Left kidney (tissue), 2 donors: ENCODE measurements around the gene COL11A1. TPM values are rescaled to one million over a fixed set of nuclear protein-coding genes. Genes with fewer than 3 reads are reported as not detected.
"Not testable (repeated sequence)": the region's sequence is repeated elsewhere in the genome, so short reads cannot be mapped to it uniquely, and the experiment has no call there.

Source experiments
- DNase-seq: peaks from one replicate; pipeline ENCODE4 v3.0.0-alpha.2; 2013
- polyA plus RNA-seq: library from polyadenylated mRNA; unstranded; fragments of 120-200 nt; gene quantifications from one replicate; pipeline ENCODE4 v1.2.1, GENCODE V29; 2013; ENCODE audit not compliant: insufficient read length

The COL11A1 gene
- polyA plus RNA-seq, 1 donor: 6.9 TPM

DNA sequence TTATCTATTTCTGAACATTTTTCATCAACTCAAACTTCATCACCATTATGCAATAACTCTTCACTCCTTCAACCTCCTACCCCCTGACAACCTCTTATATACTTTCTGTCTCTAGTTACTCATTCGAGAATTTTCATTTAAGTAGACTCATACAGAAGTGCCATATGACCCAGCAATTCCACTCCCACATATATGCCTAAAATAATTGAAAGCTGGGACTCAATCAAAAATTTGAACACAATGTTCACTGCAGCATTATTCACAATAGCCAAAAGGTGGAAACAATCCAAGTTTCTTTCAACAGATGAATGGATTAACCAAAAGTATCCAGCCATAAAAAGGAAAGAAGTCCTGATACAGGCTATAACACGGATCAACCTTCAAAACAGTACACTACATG, 24.1 kb downstream of the COL11A1 start:
- no peak for DNase-seq

DNA sequence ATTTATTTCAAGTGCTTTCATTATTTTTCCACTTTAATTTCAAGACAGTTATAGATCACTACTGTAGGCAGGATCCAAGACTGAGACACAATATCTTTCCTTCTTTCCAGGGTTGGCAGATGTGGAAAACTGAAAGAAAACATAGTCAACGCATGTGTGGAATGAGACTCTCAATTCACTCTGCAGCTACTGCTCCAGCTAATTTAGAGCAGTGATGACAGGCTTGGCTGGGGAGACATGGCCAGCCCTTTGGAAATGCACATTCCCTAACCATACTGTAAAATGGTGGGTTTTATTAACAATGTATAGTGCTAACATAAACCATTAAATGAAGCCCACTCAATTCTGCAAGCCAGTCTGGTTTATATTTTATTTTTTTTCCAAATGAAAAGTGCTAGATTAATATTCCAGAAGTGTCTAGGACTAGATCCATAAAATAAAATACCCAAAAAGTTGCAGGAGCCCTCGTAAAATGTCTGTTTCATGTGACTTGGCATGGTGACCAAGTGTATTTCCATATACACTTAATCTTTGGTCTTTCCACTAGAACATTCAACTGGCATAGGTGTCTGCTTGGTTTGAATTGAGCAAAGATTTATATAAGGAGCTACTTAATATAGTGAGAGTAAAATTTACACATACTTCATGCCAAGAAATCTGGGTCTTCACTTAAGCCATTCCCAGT, 32.9 kb downstream of the COL11A1 start:
- DNase-seq: no peak

DNA sequence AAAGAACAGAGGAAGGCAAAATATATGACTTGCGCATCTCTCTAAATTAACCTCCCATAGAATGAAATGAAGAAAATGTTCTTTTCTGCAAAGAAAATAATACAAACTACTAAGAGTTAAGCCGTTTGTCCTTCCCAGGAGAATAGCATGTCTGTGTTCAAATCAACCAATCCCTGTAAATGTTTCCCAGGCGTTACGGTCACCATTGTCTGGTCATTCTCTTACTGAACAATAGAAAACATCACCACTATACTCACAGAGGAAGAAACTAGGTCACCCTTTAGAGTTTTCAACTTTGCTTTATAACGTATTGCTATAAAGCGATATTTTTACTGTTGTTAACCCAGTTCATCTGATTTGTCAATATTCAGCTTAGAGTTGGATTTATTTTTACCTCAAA, 34.1 kb downstream of the COL11A1 start:
- no peak for DNase-seq

GRCh38 chr1:103069201-103069600, 39.1 kb downstream of the COL11A1 start:
- DNase-seq: no peak

DNA sequence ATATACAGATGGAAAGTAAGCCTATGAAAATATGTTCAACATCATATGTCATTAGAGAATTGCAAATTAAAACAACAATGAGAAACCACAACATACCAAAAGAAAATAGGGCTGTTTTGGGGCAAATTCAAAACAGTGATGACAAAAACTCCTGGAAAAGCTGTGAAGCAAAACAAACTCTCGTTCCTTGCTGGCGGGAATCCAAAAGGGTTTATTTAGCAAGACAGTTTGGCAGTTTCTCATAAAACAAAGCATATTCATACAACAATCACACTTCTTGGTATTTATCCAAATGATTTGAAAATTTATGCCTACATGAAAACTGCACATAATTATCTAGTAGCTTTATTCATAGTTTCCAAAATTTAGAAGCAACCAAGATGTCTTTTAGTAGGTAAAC, 44.4 kb downstream of the COL11A1 start:
- DNase-seq: no peak

GRCh38 chr1:103058391-103058790, 49.9 kb downstream of the COL11A1 start:
- no peak for DNase-seq

DNA sequence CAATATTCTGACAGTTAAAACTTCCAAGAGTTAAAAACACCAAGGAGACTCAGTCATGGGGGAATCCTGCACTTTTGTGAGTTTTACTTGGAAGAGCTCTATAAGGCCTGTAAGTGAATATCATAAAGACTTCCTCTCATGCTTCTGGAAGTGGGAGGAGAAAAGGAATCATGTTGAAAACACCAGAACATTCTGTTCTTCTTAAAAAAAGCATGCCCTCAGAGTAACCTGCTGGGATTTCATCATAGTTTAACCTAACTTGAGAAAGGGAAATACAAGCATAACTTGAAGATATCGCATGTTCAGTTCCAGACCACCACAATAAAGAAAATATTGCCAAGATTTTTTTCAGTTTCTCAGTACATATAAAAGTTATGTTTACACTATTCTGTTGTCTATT, 51.9 kb downstream of the COL11A1 start:
- DNase-seq: no peak

DNA sequence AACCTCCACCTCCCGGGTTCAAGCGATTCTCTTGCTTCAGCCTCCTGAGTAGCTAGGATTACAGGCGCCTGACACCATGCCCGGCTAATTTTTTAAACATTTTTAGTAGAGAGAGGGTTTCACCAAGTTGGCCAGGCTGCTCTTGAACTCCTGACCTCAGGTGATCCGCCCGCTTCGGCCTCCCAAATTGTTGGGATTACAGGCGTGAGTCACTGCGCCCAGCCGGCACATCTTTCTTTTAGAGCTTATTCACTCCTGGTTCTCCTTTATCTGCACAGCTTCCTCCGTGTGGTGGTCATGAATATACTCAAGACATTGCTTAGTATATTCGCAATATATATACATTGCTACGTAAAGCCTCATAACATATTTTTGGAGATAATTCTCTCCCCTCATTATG, 80.2 kb downstream of the COL11A1 start:
- not testable (repeated sequence) for DNase-seq

- DNase-seq: no peak
Observed at GRCh38 chr1:103025858-103026409, 82.4 kb downstream of the COL11A1 start.

GRCh38 chr1:103024051-103024450, 84.3 kb downstream of the COL11A1 start:
- no peak for DNase-seq

GRCh38 chr1:103002005-103002404, 106.3 kb downstream of the COL11A1 start:
- DNase-seq: no peak

GRCh38 chr1:102978874-102979273, 129.4 kb downstream of the COL11A1 start:
- no peak for DNase-seq

- DNase-seq: no peak
Observed at GRCh38 chr1:102977292-102977691, 131.0 kb downstream of the COL11A1 start.

DNA sequence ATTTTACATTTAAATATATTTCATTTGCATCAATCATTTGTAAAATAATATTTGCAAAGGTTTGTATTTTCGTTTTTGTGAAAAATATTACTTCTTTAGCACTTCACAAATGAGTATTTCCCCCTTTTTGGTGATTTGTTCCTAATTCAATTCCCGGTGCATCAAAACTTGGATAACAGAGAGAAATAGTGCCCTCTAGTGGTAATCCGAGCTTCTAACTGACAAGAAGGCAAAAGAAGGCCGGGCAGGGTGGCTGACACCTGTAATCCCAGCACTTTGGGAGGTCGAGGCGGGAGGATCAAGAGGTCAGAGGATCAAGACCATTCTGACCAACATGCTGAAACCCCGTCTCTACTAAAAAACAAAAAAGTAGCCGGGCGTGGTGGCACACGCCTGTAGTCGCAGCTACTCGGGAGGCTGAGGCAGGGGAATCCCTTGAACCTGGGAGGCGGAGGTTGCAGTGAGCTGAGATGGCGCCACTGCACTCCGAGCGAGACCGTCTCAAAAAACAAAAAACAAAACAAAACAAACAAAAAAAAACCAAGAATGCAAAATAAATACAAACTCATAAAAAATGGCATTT, 137.7 kb downstream of the COL11A1 start:
- peak; percentile 42 for DNase-seq

- DNase-seq: no peak
Observed at GRCh38 chr1:102967786-102968185, 140.5 kb downstream of the COL11A1 start.

GRCh38 chr1:102961549-102961948, 146.8 kb downstream of the COL11A1 start:
- DNase-seq: no peak

- DNase-seq: no peak
Observed at GRCh38 chr1:102954576-102954975, 153.7 kb downstream of the COL11A1 start.

DNA sequence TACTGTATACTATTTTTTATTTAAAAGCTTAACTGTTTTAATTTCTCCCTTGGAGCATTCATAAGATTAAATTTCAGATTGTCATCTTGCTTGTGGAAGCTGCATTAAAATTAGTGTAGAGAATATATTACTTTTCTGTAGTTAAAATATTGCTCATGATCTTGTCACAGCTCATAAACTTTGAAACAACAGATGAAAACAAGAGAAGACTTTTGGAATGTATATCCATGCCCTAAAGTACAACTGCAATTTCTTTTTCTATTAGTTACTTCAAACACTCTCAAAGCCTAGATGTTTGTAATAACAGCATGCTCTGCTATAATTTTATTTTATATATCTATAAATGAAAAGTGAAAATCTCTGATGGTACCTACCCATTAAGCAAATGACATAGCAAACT, 155.9 kb downstream of the COL11A1 start:
- DNase-seq: no peak

- DNase-seq: no peak
Observed at GRCh38 chr1:102942324-102942723, 166.0 kb downstream of the COL11A1 start.

DNA sequence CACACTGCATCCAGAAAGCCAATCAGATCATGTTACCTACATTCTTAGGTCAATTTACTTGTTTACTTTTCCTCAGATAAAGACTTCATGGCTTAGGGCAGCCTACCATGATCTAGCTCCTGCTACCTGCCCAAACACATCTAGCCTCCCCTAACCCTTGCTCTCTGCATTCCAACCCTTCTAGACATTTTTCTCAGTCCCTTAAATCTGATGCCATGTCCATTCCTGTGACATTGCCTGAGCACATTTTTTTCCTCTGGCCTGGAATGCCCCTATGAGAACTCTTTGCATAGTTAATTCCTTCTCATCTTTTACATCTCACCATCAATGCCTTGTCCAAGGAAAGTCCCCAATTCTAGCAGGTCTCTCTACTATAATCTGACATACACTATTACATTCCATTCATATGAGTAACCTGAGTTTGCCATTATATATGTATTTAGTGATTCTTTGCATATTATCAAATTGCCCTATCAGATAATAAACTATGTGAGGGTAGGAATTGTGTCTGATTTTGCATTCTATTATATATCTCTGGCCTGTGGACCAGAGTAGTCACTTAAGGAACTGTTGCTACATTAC, 166.9 kb downstream of the COL11A1 start:
- DNase-seq: no peak

- no peak for DNase-seq
Observed at GRCh38 chr1:102937401-102937800, 170.9 kb downstream of the COL11A1 start.

GRCh38 chr1:102933362-102933761, 175.0 kb downstream of the COL11A1 start:
- DNase-seq: not testable (repeated sequence)

- no peak for DNase-seq
Observed at GRCh38 chr1:102919659-102920058, 188.7 kb downstream of the COL11A1 start.

DNA sequence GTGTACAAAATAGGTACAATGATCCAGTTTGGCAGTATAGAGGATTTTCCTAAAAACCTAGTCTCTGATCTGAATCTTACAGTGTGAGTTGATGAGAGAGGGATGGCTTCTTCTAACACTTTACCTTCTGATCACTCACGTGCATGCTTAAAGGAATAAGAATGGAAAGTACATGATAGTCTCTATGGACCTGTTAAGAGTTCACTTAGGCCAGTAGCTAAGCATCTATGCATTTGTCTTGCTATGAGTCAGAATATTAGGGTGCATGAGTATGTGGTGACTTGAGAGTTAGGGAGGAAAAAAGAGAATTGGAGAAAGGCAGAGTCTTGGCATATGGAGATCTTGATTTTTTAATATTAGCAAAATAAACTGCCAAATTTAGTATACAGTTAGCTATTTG, 206.3 kb downstream of the COL11A1 start:
- no peak for DNase-seq
